HepG2 (cell line): ENCODE results near the gene PPIC. TPM values are rescaled to one million over a fixed set of nuclear protein-coding genes. Genes with fewer than 3 reads are reported as not detected.

ENCODE experiments used
- ATAC-seq: fragments of 200-7000 bp; cut with Tn5 transposase; 3 replicates; pipeline ENCODE4 v1.9.1; 2020; ENCODE audit warnings: mild to moderate bottlenecking, moderate library complexity
- BruUV-seq: library from RNA; stranded (reverse); fragments of 400-500 nt; replicated peaks from 2 replicates; lab custom pipeline; 2021; lab: Mats Ljungman, UMichigan
- CTCF ChIA-PET: fragments of 300-600 bp; formaldehyde crosslinking; extraction: SDS; loops from one replicate; lab custom pipeline; 2021; ENCODE audit warnings: low total read pairs, inconsistent platforms, low intra/inter-chr PET ratio; lab: Yijun Ruan, JAX
- POLR2A ChIA-PET: fragments of 350-600 bp; sonication (Branson Sonifier 250); formaldehyde crosslinking; loops from one replicate; lab custom pipeline; 2020; ENCODE audit warnings: antibody characterized with exemption, inconsistent platforms; lab: Yijun Ruan, JAX
- DNase-seq: peaks from one replicate; pipeline ENCODE4 v3.0.0-alpha.2; 2015; ENCODE audit warnings: low spot score
- FAIRE-seq: peaks from 3 replicates; lab custom pipeline; 2011; peaks lifted over from hg19 to GRCh38; lab: Jason Lieb, UNC
- H2AFZ ChIP-seq: one replicate; pipeline ENCODE4 v1.6.1; 2011; ENCODE audit warnings: low read length, inconsistent platforms
- H3K27ac ChIP-seq: fragments of 300-600 bp; 3 replicates; pipeline ENCODE4 v1.8.0; 2011; ENCODE audit warnings: mixed run types, mild to moderate bottlenecking, mixed read lengths, low read length, inconsistent platforms; ENCODE audit not compliant: insufficient read depth; ENCODE audit errors: extremely low read length
- H3K27me3 ChIP-seq, 2 experiments: fragments of 200-600 bp in 1 of 2; 2 replicates in 1 of 2; 3 replicates in 1 of 2; pipeline versions ENCODE4 v1.6.0 to v1.8.0; 2011; ENCODE audit warnings: low read length in 2 of 2, mild to moderate bottlenecking in 2 of 2, moderate library complexity in 2 of 2, inconsistent platforms in 1 of 2; ENCODE audit not compliant: insufficient read depth in 2 of 2, control insufficient read depth in 1 of 2
- H3K36me3 ChIP-seq, 2 experiments: fragments of 200-600 bp in 1 of 2; replicated peaks in 1 of 2; 2 replicates in 1 of 2; 3 replicates in 1 of 2; pipeline versions ENCODE4 v1.5.1 to v1.8.0; 2011; ENCODE audit warnings: low read length in 2 of 2, inconsistent platforms in 1 of 2; ENCODE audit not compliant: insufficient read depth in 2 of 2, control insufficient read depth in 1 of 2
- H3K4me1 ChIP-seq: 2 replicates; pipeline ENCODE4 v1.5.1; 2012; ENCODE audit warnings: low read length, inconsistent platforms; ENCODE audit not compliant: insufficient read depth
- H3K4me2 ChIP-seq: 2 replicates; pipeline ENCODE4 v1.6.0; 2011; ENCODE audit warnings: low read depth, low read length, inconsistent platforms
- H3K4me3 ChIP-seq, 3 experiments: fragments of 200-600 bp in 1 of 3; sonication (generic), shearing (Covaris generic) in 1 of 3; replicated peaks in 1 of 3; 2 replicates each; pipeline ENCODE4 v1.5.1; 2011 to 2016; ENCODE audit warnings: low read length in 3 of 3, inconsistent platforms in 2 of 3, low read depth in 2 of 3, mild to moderate bottlenecking in 2 of 3, control low read depth in 1 of 3, mixed read lengths in 1 of 3; ENCODE audit not compliant: insufficient read depth in 1 of 3
- H3K79me2 ChIP-seq: one replicate; pipeline ENCODE4 v1.6.1; 2011; ENCODE audit warnings: low read length, inconsistent platforms; ENCODE audit not compliant: insufficient read depth
- H3K9ac ChIP-seq: 2 replicates; pipeline ENCODE4 v1.6.0; 2011; ENCODE audit warnings: mild to moderate bottlenecking, low read depth, low read length, inconsistent platforms; ENCODE audit not compliant: insufficient read depth
- H3K9me3 ChIP-seq: 2 replicates; pipeline ENCODE4 v1.5.1; 2012; ENCODE audit warnings: mild to moderate bottlenecking, low read length
- H4K20me1 ChIP-seq: 2 replicates; pipeline ENCODE4 v1.6.0; 2011; ENCODE audit warnings: inconsistent platforms, mild to moderate bottlenecking, low read length, moderate library complexity; ENCODE audit not compliant: insufficient read depth
- BATF2 ChIP-seq: sonication (generic); formaldehyde crosslinking; IDR thresholded peaks from 2 replicates; pipeline ENCODE4 v1.8.0; 2022; ENCODE audit warnings: mild to moderate bottlenecking, missing genetic modification reagents, moderate library complexity
- CBFB ChIP-seq: sonication (generic); formaldehyde crosslinking; IDR thresholded peaks from 2 replicates; pipeline ENCODE4 v1.4.0; 2020; ENCODE audit warnings: missing genetic modification reagents
- HOMEZ ChIP-seq: IDR thresholded peaks from 2 replicates; pipeline ENCODE4 v1.6.1; 2016; ENCODE audit warnings: low read depth
- NFKB2 ChIP-seq: sonication (generic); formaldehyde crosslinking; IDR thresholded peaks from 2 replicates; pipeline ENCODE4 v1.4.0; 2020; ENCODE audit warnings: missing genetic modification reagents, borderline replicate concordance
- NR2F1 ChIP-seq, 2 experiments: fragments of 450-650 bp in 1 of 2; formaldehyde crosslinking in 1 of 2; IDR thresholded peaks; 2 replicates each; pipeline versions ENCODE4 v1.5.0 to v1.6.1; 2016 to 2020; ENCODE audit warnings: mild to moderate bottlenecking in 1 of 2, missing compliant biosample characterization in 1 of 2, missing genetic modification reagents in 1 of 2, moderate library complexity in 1 of 2
- PRMT3 ChIP-seq: sonication (generic); formaldehyde crosslinking; IDR thresholded peaks from 2 replicates; pipeline ENCODE4 v1.8.1; 2022; ENCODE audit warnings: low read depth, mild to moderate bottlenecking, moderate library complexity, missing genetic modification reagents, borderline replicate concordance
- SAP130 ChIP-seq: IDR thresholded peaks from 2 replicates; pipeline ENCODE4 v1.6.1; 2016; ENCODE audit warnings: low read depth
- XBP1 ChIP-seq: sonication (generic); formaldehyde crosslinking; IDR thresholded peaks from 2 replicates; pipeline ENCODE4 v1.5.0; 2020; ENCODE audit warnings: missing genetic modification reagents
- ZBTB14 ChIP-seq: sonication (generic); formaldehyde crosslinking; IDR thresholded peaks from 2 replicates; pipeline ENCODE4 v1.4.0; 2020; ENCODE audit warnings: missing genetic modification reagents
- ZHX2 ChIP-seq, 2 experiments: sonication (generic) in 1 of 2; formaldehyde crosslinking in 1 of 2; IDR thresholded peaks; 2 replicates each; pipeline versions ENCODE4 v1.6.1 to v1.9.0; 2014 to 2022; ENCODE audit warnings: antibody characterized with exemption in 1 of 2, borderline replicate concordance in 1 of 2, inconsistent platforms in 1 of 2, low read depth in 1 of 2, missing genetic modification reagents in 1 of 2
- ZNF441 ChIP-seq: sonication (generic); formaldehyde crosslinking; IDR thresholded peaks from 2 replicates; pipeline ENCODE4 v1.7.0; 2021; ENCODE audit warnings: missing genetic modification reagents, borderline replicate concordance
- ZNF746 ChIP-seq: sonication (generic); formaldehyde crosslinking; IDR thresholded peaks from 2 replicates; pipeline ENCODE4 v1.8.0; 2022; ENCODE audit warnings: mild to moderate bottlenecking, missing genetic modification reagents
- ZNF772 ChIP-seq: sonication (generic); formaldehyde crosslinking; IDR thresholded peaks from 2 replicates; pipeline ENCODE4 v1.5.0; 2020; ENCODE audit warnings: mild to moderate bottlenecking, missing genetic modification reagents
- ZZZ3 ChIP-seq: sonication (generic); formaldehyde crosslinking; IDR thresholded peaks from 2 replicates; pipeline ENCODE4 v1.4.0; 2020; ENCODE audit warnings: missing genetic modification reagents, mild to moderate bottlenecking, borderline replicate concordance
- WGBS: methylation state at CpG from one replicate; pipeline ENCODE4 v1.1.6; 2017; ENCODE audit warnings: low lambda C conversion rate; 5-methylcytosine and 5-hydroxymethylcytosine counted together
- in situ Hi-C: cut with HindIII; loops from 2 replicates; pipeline ENCODE4 v1.10.0; 2017; ENCODE audit warnings: low pct_unique_long_range_greater_than_20kb; ENCODE audit not compliant: extremely low pct_ligation_motif_present
- intact Hi-C: fragments of 100-400 bp; cut with micrococcal nuclease; formaldehyde crosslinking; loops from one replicate; pipeline ENCODE4 v1.10.0; 2022; ENCODE audit not compliant: unreplicated experiment
- polyA plus RNA-seq, 8 experiments: library from polyadenylated mRNA; depleted of rRNA in 3 of 8; stranded (reverse) in 7 of 8; unstranded in 1 of 8; fragments of >200 nt; fragmentation: Illumina TruSeq in 4 of 8; extraction: Trizol in 4 of 8; gene quantifications; 2 replicates each; pipeline versions ENCODE4 v1.2.1 to v1.2.3, GENCODE V29; 2011 to 2016; ENCODE audit warnings: low read depth in 4 of 8, missing spikeins in 1 of 8, mixed read lengths in 1 of 8; ENCODE audit not compliant: insufficient read depth in 1 of 8
- total RNA-seq, 5 experiments: library from RNA; depleted of rRNA; stranded (reverse); fragments of >200 nt; fragmentation: Illumina TruSeq; extraction: Trizol; gene quantifications; 2 replicates each; pipeline ENCODE4 v1.2.3, GENCODE V29; 2016; ENCODE audit warnings: low read depth in 1 of 5

Gene PPIC
- total and polyA plus RNA-seq, 2 of the 13 experiments (the other 11 are each of a cell fraction or from before 2014, with no cell fraction given): 6.2 to 17.2 TPM

- TF ChIP-seq ZHX2 (IDR thresholded peaks at IDR 0.05; ENCODE audit: low read depth) (no peak), ZHX2 (CRISPR knock-in tag; IDR thresholded peaks at IDR 0.05; ENCODE audit: borderline replicate concordance) (no peak), HOMEZ (CRISPR knock-in tag) (no peak), ZNF772 (no peak)
Observed at GRCh38 chr5:123007182-123007581, 29.3 kb downstream of the PPIC start (continued).

GRCh38 chr5:123001808-123002207, 34.7 kb downstream of the PPIC start:
- Histone ChIP-seq H3K9ac (no peak overlapping the region), H2AFZ (no peak overlapping the region), H3K4me2 (no peak overlapping the region), H3K9me3 (no peaks in the 10 kb centered on the region), H3K79me2 (no peaks in the 10 kb centered on the region), H4K20me1 (no peaks in the 10 kb centered on the region), H3K36me3 (peaks cover 0 to 2% of the 10 kb centered on the region in 2 experiments; a peak in 2 of 5 replicates), H3K4me1 (no peaks in the 10 kb centered on the region), H3K27ac (no peak overlapping the region), H3K27me3 (no peaks in the 10 kb centered on the region), H3K4me3 (no peak overlapping the region)
- FAIRE-seq (no peak), ATAC-seq (no peak), DNase-seq (no peak)
- 93% methylated on average over 7 of the region's 7 CpGs for WGBS
- BruUV-seq: no TSS peak
- POLR2A ChIA-PET: no interaction called here
- in situ Hi-C loops (no loop called here), intact Hi-C loops (no loop called here)
- CTCF ChIA-PET: no interaction called here
- TF ChIP-seq NFKB2 (CRISPR knock-in tag) (no peak), CBFB (CRISPR knock-in tag) (no peak), ZZZ3 (CRISPR knock-in tag) (no peak), SAP130 (no peak), ZNF746 (CRISPR knock-in tag) (no peak), NR2F1 (CRISPR knock-in tag; IDR thresholded peaks at IDR 0.05) (no peak), PRMT3 (CRISPR knock-in tag) (no peak), ZBTB14 (no peak), BATF2 (CRISPR knock-in tag) (no peak), ZNF441 (CRISPR knock-in tag) (no peak), XBP1 (CRISPR knock-in tag) (no peak)
